Lung (tissue), 12 donors: ENCODE results near the gene SYNGAP1. TPM values are rescaled to one million over a fixed set of nuclear protein-coding genes. Genes with fewer than 3 reads are reported as not detected.

Source experiments
- ATAC-seq: fragments of 200-7000 bp; cut with Tn5 transposase; one replicate; pipeline ENCODE4 v1.9.1; 2020; ENCODE audit warnings: moderate number of reproducible peaks; ENCODE audit not compliant: insufficient read depth, low FRiP score
- DNase-seq, 3 donors: peaks; one replicate each; pipeline ENCODE4 v3.0.0-alpha.2; 2013 to 2017
- H3K27ac ChIP-seq, 2 donors: one replicate each; pipeline ENCODE4 v1.5.1; 2013; ENCODE audit warnings: mild to moderate bottlenecking in 2 of 2, moderate library complexity in 2 of 2, control low read depth in 1 of 2, inconsistent platforms in 1 of 2, low read depth in 1 of 2, low read length in 1 of 2
- H3K27me3 ChIP-seq, 3 donors: one replicate each; pipeline ENCODE4 v1.5.1; 2013; ENCODE audit warnings: low read length in 2 of 3; ENCODE audit not compliant: control insufficient read depth in 3 of 3, insufficient read depth in 3 of 3
- H3K36me3 ChIP-seq, 4 donors: one replicate each; pipeline ENCODE4 v1.5.1; 2013; ENCODE audit warnings: low read length in 4 of 4, mild to moderate bottlenecking in 1 of 4, moderate library complexity in 1 of 4; ENCODE audit not compliant: control insufficient read depth in 4 of 4, insufficient read depth in 4 of 4
- H3K4me1 ChIP-seq, 5 donors: one replicate each; pipeline ENCODE4 v1.5.1; 2013; ENCODE audit warnings: low read length in 5 of 5, mild to moderate bottlenecking in 2 of 5, moderate library complexity in 1 of 5; ENCODE audit not compliant: control insufficient read depth in 5 of 5, insufficient read depth in 5 of 5
- H3K4me3 ChIP-seq: one replicate; pipeline ENCODE4 v1.5.1; 2013; ENCODE audit warnings: mild to moderate bottlenecking, control low read depth, moderate library complexity
- H3K9ac ChIP-seq, 2 donors: one replicate each; pipeline ENCODE4 v1.5.1; 2013; ENCODE audit warnings: low read length in 2 of 2, control low read depth in 1 of 2; ENCODE audit not compliant: insufficient read depth in 1 of 2
- H3K9me3 ChIP-seq, 4 donors: one replicate each; pipeline ENCODE4 v1.5.1; 2013; ENCODE audit warnings: low read length in 3 of 4, mild to moderate bottlenecking in 1 of 4, moderate library complexity in 1 of 4; ENCODE audit not compliant: control insufficient read depth in 4 of 4, insufficient read depth in 3 of 4
- WGBS, 2 donors: extraction: QIAGEN DNeasy Blood & Tissue Kit; methylation state at CpG; one replicate each; pipeline ENCODE4 v1.1.7; 2013; 5-methylcytosine and 5-hydroxymethylcytosine counted together
- polyA plus RNA-seq, 2 donors: library from polyadenylated mRNA; stranded (reverse); fragments of 200-250 nt; gene quantifications; one replicate each; pipeline ENCODE4 v1.2.1, GENCODE V29; 2013
- total RNA-seq, 2 donors: library from RNA; depleted of rRNA in 1 of 2; stranded (reverse); fragments of >200 nt in 1 of 2; gene quantifications; one replicate each; pipeline ENCODE4 v1.2.1, GENCODE V29; 2014 to 2021
- TF ChIP-seq, protein P1 (sequence below): IDR thresholded peaks from 2 replicates; pipeline ENCODE4 v1.5.1; 2012; ENCODE audit warnings: mild to moderate bottlenecking; ENCODE audit errors: control extremely low read depth, extremely low read depth
- donor health status: control.
- donor health status: control.
- donor health status: Bipolar disorder and iron deficiency.
- donor health status: healthy.
- donor health status: DM: yes; HTN: yes; CAD: no.

SYNGAP1 gene
- total and polyA plus RNA-seq, 4 donors: 9.2 to 32.0 (median 12.0) TPM

DNA sequence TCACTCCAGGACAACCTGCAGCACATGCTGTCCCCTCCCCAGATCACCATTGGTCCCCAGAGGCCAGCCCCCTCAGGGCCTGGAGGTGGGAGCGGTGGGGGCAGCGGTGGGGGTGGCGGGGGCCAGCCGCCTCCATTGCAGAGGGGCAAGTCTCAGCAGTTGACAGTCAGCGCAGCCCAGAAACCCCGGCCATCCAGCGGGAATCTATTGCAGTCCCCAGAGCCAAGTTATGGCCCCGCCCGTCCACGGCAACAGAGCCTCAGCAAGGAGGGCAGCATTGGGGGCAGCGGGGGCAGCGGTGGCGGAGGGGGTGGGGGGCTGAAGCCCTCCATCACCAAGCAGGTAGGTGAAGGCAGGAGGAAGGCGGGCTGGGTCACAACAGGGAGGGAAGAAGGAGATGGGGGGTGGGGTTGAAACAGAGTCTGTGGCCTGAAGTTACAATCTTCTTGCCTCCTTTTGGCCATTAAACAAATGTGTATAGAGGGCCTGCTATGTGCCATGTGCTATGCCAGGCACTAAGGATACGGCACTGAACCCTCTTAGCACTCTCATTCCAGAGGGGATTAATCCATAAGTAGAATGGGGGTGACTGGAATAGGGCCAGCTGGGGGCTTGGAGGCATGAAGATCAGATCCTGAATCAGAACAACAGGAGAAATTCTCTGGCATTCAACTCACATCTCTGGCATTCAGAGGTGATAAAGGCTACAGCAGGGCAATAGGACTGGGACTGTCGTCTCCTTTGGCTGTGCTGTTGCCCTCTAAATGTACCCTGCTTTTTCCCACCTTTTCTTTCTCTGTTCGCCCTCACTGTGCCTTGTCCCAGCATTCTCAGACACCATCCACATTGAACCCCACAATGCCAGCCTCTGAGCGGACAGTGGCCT lies 24.0 kb downstream of the SYNGAP1 start:
- Histone ChIP-seq H3K9ac (no peak overlapping the region), H3K4me1 (no peaks in the 10 kb centered on the region), H3K27me3 (no peaks in the 10 kb centered on the region), H3K36me3 (peaks cover 0 to 42% (median 26%) of the 10 kb centered on the region in 4 donors), H3K9me3 (no peaks in the 10 kb centered on the region), H3K27ac (no peak overlapping the region), H3K4me3 (no peak overlapping the region)
- ATAC-seq (no peak), DNase-seq (no peak)
- TF ChIP-seq, protein P1, sequence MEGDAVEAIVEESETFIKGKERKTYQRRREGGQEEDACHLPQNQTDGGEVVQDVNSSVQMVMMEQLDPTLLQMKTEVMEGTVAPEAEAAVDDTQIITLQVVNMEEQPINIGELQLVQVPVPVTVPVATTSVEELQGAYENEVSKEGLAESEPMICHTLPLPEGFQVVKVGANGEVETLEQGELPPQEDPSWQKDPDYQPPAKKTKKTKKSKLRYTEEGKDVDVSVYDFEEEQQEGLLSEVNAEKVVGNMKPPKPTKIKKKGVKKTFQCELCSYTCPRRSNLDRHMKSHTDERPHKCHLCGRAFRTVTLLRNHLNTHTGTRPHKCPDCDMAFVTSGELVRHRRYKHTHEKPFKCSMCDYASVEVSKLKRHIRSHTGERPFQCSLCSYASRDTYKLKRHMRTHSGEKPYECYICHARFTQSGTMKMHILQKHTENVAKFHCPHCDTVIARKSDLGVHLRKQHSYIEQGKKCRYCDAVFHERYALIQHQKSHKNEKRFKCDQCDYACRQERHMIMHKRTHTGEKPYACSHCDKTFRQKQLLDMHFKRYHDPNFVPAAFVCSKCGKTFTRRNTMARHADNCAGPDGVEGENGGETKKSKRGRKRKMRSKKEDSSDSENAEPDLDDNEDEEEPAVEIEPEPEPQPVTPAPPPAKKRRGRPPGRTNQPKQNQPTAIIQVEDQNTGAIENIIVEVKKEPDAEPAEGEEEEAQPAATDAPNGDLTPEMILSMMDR: no peak
- WGBS, 2 donors: 94 to 96% methylated on average over 17 to 18 of the region's 18 CpGs

DNA sequence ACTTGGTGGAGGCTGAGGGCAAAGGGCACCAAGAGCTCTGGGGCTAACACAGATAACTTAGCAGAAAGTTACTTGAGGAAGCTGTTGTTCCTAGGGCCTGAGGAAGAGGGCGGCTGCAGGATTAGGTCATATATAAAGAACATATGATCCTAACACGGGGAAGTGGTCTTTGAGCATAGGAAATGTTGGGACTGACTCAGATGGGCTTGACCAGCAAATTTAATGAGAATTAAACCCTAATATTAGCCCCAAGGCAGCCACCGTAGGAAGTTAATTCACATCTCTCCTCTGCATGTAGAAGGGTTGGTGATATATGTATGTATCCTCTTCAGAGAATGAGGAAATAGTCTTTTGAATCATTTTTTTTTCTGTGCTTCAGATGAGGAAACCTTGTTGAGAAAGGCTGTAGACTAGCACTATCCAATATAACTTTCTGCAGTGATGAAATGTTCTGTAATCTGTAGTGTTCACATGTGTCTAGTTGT lies 25.3 kb downstream of the SYNGAP1 start:
- WGBS, 2 donors: 43 to 66% methylated on average over 3 of the region's 3 CpGs
- Histone ChIP-seq H3K9me3 (no peaks in the 10 kb centered on the region), H3K4me3 (no peak overlapping the region), H3K9ac (no peak overlapping the region), H3K27me3 (no peaks in the 10 kb centered on the region), H3K4me1 (no peaks in the 10 kb centered on the region), H3K27ac (peak overlapping the region in 1 of 2 donors; percentile 27), H3K36me3 (peaks cover 0 to 42% (median 28%) of the 10 kb centered on the region in 4 donors)
- DNase-seq (no peak), ATAC-seq (no peak)
- TF ChIP-seq, protein P1: no peak

DNA sequence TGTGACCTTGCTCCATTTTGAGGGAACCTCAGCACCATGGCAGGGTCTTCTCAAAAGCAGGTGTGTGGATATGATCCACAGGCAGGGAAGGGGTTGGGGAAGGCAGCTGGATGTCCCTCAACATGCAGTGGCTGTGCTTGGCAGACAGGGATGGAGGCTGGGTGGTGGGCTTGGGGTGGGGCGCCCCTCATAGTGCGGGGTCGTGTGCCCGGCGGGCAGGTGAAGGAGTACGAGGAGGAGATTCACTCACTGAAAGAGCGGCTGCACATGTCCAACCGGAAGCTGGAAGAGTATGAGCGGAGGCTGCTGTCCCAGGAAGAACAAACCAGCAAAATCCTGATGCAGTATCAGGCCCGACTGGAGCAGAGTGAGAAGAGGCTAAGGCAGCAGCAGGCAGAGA lies 26.5 kb downstream of the SYNGAP1 start:
- WGBS, 2 donors: 94 to 98% methylated on average over 10 of the region's 10 CpGs
- H3K4me1 ChIP-seq: no peaks in the 10 kb centered on the region
- no peak overlapping the region for H3K9ac ChIP-seq
- ATAC-seq (no peak), DNase-seq (no peak)
- no peaks in the 10 kb centered on the region for H3K9me3 ChIP-seq
- H3K4me3 ChIP-seq: no peak overlapping the region
- H3K36me3 ChIP-seq: peaks cover 0 to 37% (median 28%) of the 10 kb centered on the region in 4 donors
- H3K27ac ChIP-seq: no peak overlapping the region
- TF ChIP-seq, protein P1: no peak
- H3K27me3 ChIP-seq: no peaks in the 10 kb centered on the region
